Muscle of leg (tissue), 16 donors: ENCODE measurements around the gene IP6K3. TPM values are rescaled to one million over a fixed set of nuclear protein-coding genes. Genes with fewer than 3 reads are reported as not detected.

ENCODE experiments used
- DNase-seq: peaks from one replicate; pipeline ENCODE4 v3.0.0; 2013
- H3K27ac ChIP-seq: one replicate; pipeline ENCODE4 v1.5.1; 2013; ENCODE audit warnings: mild to moderate bottlenecking, low read length, control low read depth
- H3K27me3 ChIP-seq: one replicate; pipeline ENCODE4 v1.6.1; 2013; ENCODE audit warnings: low read length; ENCODE audit not compliant: control insufficient read depth, insufficient read depth
- H3K36me3 ChIP-seq: one replicate; pipeline ENCODE4 v1.6.1; 2013; ENCODE audit warnings: low read length; ENCODE audit not compliant: control insufficient read depth, insufficient read depth
- H3K4me1 ChIP-seq: one replicate; pipeline ENCODE4 v1.6.1; 2013; ENCODE audit warnings: low read length; ENCODE audit not compliant: control insufficient read depth, insufficient read depth
- H3K4me3 ChIP-seq: one replicate; pipeline ENCODE4 v1.5.1; 2013; ENCODE audit warnings: low read length, control low read depth
- H3K9me3 ChIP-seq: replicated peaks from 2 replicates; pipeline ENCODE4 v1.6.1; 2013; ENCODE audit warnings: low read depth, low read length; ENCODE audit not compliant: control insufficient read depth
- WGBS: methylation state at CpG from one replicate; pipeline ENCODE4 v1.1.5; 2013; ENCODE audit warnings: missing lambda C conversion rate; ENCODE audit not compliant: insufficient coverage; 5-methylcytosine and 5-hydroxymethylcytosine counted together
- long read RNA-seq, 11 donors: transcript quantifications; one replicate each; lab custom pipeline, GENCODE V29; 2026
- polyA plus RNA-seq, 8 donors: library from polyadenylated mRNA; unstranded; fragments of 120-200 nt; gene quantifications; one replicate each; pipeline versions ENCODE4 v1.2.1 to v1.2.3, GENCODE V29; 2013; ENCODE audit warnings: inconsistent platforms in 1 of 8, low replicate concordance in 1 of 8; ENCODE audit not compliant: insufficient read length in 8 of 8, insufficient read depth in 1 of 8
- total RNA-seq: library from RNA; stranded (reverse); fragments of 120-200 nt; gene quantifications from one replicate; pipeline ENCODE4 v1.2.4, GENCODE V29; 2013

Gene IP6K3, protein sequence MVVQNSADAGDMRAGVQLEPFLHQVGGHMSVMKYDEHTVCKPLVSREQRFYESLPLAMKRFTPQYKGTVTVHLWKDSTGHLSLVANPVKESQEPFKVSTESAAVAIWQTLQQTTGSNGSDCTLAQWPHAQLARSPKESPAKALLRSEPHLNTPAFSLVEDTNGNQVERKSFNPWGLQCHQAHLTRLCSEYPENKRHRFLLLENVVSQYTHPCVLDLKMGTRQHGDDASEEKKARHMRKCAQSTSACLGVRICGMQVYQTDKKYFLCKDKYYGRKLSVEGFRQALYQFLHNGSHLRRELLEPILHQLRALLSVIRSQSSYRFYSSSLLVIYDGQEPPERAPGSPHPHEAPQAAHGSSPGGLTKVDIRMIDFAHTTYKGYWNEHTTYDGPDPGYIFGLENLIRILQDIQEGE
- 27.8 TPM for total RNA-seq
- polyA plus RNA-seq = 10 to 100 TPM; 14.2 to 28.1 (median 22.1) TPM
- long read RNA-seq, donor 1, transcript IP6K3-201 (6 exons, 2,610 nt) = major isoform, 5 of 5 reads
- long read RNA-seq, donor 1, partial matches to known transcripts = 0 of 5 reads
- long read RNA-seq, donor 1, other reads (novel, unspliced or antisense) = 0 of 5 reads
- long read RNA-seq, donor 2 = 0 reads
- long read RNA-seq, donor 3, partial matches to known transcripts = 0 of 4 reads
- long read RNA-seq, donor 3, other reads (novel, unspliced or antisense) = 0 of 4 reads
- long read RNA-seq, donor 4, transcript IP6K3-201 (6 exons, 2,610 nt) = major isoform, 7 of 8 reads
- long read RNA-seq, donor 4, partial matches to known transcripts = 0 of 8 reads
- long read RNA-seq, donor 4, other reads (novel, unspliced or antisense) = 0 of 8 reads
- long read RNA-seq, donor 5, transcript IP6K3-201 (6 exons, 2,610 nt) = major isoform, 8 of 11 reads
- long read RNA-seq, donor 5, partial matches to known transcripts = 0 of 11 reads
- long read RNA-seq, donor 5, other reads (novel, unspliced or antisense) = 0 of 11 reads
- long read RNA-seq, donor 6, transcript IP6K3-201 (6 exons, 2,610 nt) = major isoform, 7 of 8 reads
- long read RNA-seq, donor 6, partial matches to known transcripts = 0 of 8 reads
- long read RNA-seq, donor 6, other reads (novel, unspliced or antisense) = 0 of 8 reads
- long read RNA-seq, donor 7, transcript IP6K3-201 (6 exons, 2,610 nt) = major isoform, 5 of 6 reads
- long read RNA-seq, donor 7, partial matches to known transcripts = 0 of 6 reads
- long read RNA-seq, donor 7, other reads (novel, unspliced or antisense) = 0 of 6 reads
- long read RNA-seq, donor 8, partial matches to known transcripts = 0 of 2 reads
- long read RNA-seq, donor 8, other reads (novel, unspliced or antisense) = 0 of 2 reads
- long read RNA-seq, donor 9, partial matches to known transcripts = 0 of 1 reads
- long read RNA-seq, donor 9, other reads (novel, unspliced or antisense) = 0 of 1 reads
- long read RNA-seq, donor 10, partial matches to known transcripts = 0 of 4 reads
- long read RNA-seq, donor 10, other reads (novel, unspliced or antisense) = 0 of 4 reads
- long read RNA-seq, donor 11, transcript IP6K3-201 (6 exons, 2,610 nt) = major isoform, 10 of 11 reads
- long read RNA-seq, donor 11, partial matches to known transcripts = 0 of 11 reads
- long read RNA-seq, donor 11, other reads (novel, unspliced or antisense) = 0 of 11 reads

DNA sequence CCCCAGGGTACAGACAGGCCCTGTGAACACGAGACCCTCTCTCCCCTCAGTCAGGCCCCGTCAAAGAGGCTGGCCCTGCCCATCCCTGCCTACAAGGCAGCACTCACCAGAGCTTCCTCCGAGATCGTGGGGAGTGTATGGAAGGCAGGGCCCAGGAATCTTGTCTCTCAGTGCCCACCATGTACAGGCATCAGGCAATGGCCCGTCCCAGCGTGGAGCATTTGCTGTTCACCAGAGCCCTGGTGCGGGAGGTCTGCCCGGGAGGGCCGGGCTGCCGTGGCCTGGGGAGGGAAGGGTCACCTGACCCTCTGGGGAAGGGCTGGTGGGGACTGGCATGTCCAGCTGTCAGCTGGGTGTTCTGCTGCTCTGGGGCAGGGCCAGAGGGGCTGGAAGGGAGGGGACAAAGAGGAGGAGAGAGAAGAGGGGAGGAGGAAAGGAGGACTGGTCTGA is at the start of gene IP6K3:
IP6K3 (minus strand) TSS at position 255 of the 450 bp plus-strand sequence. CDS start 11,429 bp downstream, outside the sequence.
- Histone ChIP-seq H3K9me3 (no peaks in the 10 kb centered on the region), H3K27me3 (peaks cover 4% of the 10 kb centered on the region), H3K4me1 (peaks cover 65% of the 10 kb centered on the region), H3K36me3 (no peaks in the 10 kb centered on the region), H3K4me3 (peak within 1 kb of the TSS; percentile 69), H3K27ac (peak within 1 kb of the TSS; percentile 96)
- DNase-seq = peak; percentile 85
- WGBS = 37% methylated on average over 6 of the region's 10 CpGs

DNA sequence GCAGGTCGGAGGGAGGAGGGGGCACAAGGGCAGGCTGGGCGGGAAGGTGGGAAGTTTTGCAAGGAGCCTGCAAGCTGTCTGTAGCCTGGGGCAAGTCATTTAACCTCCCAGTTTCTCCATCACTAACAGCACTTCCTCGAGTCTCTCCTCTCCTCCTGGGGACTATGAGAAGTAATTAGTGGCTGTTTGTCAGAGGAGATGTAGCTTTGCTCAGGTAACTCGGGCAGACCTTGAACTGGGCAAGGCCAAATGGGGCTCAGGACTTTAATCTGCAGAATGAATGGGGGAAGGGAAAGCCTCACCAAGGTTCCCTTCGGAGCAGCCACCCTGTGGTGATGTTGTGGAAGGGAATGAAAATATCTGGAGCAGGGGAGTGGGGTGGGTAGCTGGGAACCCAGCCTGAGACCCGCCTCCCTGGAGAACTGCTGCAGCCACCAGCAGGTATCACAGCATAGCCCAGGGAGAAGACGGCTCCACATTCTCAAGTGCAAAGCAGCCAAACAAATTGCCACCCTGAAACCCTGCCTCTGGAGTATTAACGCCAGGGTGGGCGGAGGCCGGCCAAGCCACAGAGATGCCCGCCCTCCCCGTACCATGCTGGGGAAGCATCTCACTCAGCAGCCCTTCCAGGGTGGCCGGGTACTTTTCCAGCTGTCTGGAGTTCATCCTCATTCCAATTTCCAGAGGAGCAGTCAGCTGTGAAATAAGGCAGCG is 48.4 kb upstream of the IP6K3 start:
- Histone ChIP-seq H3K4me3 (no peak overlapping the region), H3K27me3 (peaks cover 9% of the 10 kb centered on the region), H3K9me3 (no peaks in the 10 kb centered on the region), H3K36me3 (no peaks in the 10 kb centered on the region), H3K27ac (no peak overlapping the region), H3K4me1 (peaks cover 4% of the 10 kb centered on the region)
- WGBS = 35% methylated on average over 8 of the region's 14 CpGs
- no peak for DNase-seq

DNA sequence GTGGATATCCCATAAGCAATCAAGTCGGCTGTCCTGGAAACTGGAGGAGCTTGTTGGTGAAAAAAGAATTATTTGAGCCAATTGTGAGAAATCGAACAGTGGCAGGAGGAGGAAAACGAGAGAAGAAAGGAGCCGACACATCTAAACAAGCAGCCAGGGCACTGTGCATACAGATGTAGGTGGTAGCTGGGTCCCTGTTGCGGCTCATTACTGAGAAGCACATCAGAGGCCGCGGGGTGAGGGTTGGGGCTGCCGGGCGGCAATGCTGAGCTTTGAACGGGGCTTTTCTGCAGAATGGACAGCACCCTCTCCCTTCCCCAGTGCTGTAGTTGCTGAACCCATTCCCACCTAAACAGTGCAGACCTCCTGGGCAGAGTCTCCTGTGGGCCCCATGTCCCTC is 46.3 kb upstream of the IP6K3 start:
- WGBS = 48% methylated on average over 9 of the region's 10 CpGs
- H3K27ac ChIP-seq = no peak overlapping the region
- peaks cover 6% of the 10 kb centered on the region for H3K4me1 ChIP-seq
- H3K27me3 ChIP-seq = peaks cover 9% of the 10 kb centered on the region
- H3K9me3 ChIP-seq = no peaks in the 10 kb centered on the region
- H3K4me3 ChIP-seq = no peak overlapping the region
- no peak for DNase-seq
- no peaks in the 10 kb centered on the region for H3K36me3 ChIP-seq

DNA sequence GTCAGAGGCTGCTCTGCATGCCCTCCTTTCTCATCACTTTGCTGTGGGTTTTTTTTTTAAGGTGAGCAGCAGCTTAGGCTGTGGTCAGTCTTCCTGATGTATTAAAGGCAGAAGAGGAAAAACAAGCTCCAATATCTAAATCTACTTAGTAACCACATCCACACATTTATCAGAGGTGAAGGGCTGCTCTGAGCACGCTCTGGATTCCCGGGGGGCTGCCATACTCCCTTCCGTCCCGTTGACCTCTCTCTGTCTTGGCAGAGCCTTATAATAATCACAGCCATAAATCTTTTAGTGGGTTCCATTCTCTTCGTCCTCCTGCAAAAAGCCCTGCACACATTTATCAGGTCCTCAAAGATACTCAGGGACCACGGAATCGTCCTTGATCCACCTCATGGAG is 44.9 kb upstream of the IP6K3 start:
- WGBS = 33% methylated on average over 5 of the region's 7 CpGs
- Histone ChIP-seq H3K4me1 (peaks cover 18% of the 10 kb centered on the region), H3K36me3 (peaks cover 9% of the 10 kb centered on the region), H3K9me3 (no peaks in the 10 kb centered on the region), H3K27ac (no peak overlapping the region), H3K27me3 (peaks cover 9% of the 10 kb centered on the region), H3K4me3 (no peak overlapping the region)
- no peak for DNase-seq

DNA sequence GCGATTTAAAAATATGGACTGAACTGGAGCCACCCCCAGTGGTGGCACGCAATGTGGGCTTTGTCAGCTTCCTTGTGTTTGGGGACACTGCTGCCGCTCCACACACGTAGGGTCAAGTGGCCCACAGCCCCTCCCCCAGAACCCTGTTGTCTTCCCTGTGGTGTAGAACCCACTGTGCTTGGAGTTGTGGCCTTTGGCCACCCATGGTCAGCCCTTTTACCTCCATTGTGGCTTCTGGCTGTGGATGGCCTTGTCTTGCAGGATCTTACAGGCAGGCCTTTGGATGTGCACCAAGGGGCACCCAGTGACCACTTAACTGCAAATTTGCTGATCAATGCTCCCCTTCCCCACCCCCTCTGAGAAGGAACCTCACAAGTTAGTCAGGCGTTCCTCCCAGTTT is 44.2 kb upstream of the IP6K3 start:
- Histone ChIP-seq H3K27ac (no peak overlapping the region), H3K4me3 (no peak overlapping the region), H3K36me3 (peaks cover 12% of the 10 kb centered on the region), H3K9me3 (no peaks in the 10 kb centered on the region), H3K4me1 (peaks cover 22% of the 10 kb centered on the region), H3K27me3 (peaks cover 9% of the 10 kb centered on the region)
- DNase-seq = no peak
- WGBS = 90% methylated on average over 2 of the region's 5 CpGs

DNA sequence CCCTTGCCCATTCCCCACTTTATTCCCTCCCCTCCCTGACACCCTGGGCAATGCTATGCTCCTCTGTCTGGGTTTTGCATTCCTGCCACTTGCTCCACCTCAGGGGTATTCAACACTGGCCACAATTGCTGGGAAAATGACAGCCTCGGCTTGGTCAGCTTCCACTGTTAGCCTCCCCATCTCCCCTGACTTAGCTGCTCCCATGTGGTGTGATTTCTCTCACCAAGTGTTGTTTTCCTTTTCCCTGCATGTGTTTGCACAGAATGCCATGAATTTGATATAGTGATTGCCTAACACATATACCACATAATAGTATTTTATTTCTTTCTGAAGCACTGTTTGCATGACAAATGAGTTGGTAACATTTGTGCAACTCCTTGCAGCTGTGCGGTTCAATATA is 43.7 kb upstream of the IP6K3 start:
- H3K9me3 ChIP-seq = no peaks in the 10 kb centered on the region
- peaks cover 26% of the 10 kb centered on the region for H3K4me1 ChIP-seq
- no peak overlapping the region for H3K4me3 ChIP-seq
- peaks cover 9% of the 10 kb centered on the region for H3K27me3 ChIP-seq
- no peak for DNase-seq
- H3K36me3 ChIP-seq = peaks cover 17% of the 10 kb centered on the region
- WGBS = 57% methylated on average over 1 of the region's 2 CpGs
- no peak overlapping the region for H3K27ac ChIP-seq

DNA sequence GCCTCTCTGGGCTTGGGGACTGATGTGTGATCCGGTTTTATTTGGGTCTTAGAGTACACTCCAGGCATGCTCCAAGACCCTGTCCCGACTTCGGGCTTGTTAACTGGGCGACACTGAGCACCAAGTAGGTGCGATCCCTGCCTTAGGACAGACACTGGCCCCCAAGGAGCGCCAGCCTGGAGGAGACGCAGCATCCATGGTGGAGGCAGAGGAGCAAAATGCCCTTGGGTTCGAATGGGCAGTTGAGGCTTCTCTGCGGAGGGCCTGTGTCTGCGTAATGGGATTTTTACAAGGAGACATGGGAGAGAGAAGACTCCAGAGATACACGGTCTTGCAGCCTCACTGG is 42.8 kb upstream of the IP6K3 start:
- Histone ChIP-seq H3K9me3 (no peaks in the 10 kb centered on the region), H3K4me3 (peak overlapping the region; percentile 30), H3K4me1 (peaks cover 31% of the 10 kb centered on the region), H3K27ac (no peak overlapping the region), H3K36me3 (peaks cover 26% of the 10 kb centered on the region), H3K27me3 (peaks cover 9% of the 10 kb centered on the region)
- no peak for DNase-seq
- 94% methylated on average over 8 of the region's 11 CpGs for WGBS

DNA sequence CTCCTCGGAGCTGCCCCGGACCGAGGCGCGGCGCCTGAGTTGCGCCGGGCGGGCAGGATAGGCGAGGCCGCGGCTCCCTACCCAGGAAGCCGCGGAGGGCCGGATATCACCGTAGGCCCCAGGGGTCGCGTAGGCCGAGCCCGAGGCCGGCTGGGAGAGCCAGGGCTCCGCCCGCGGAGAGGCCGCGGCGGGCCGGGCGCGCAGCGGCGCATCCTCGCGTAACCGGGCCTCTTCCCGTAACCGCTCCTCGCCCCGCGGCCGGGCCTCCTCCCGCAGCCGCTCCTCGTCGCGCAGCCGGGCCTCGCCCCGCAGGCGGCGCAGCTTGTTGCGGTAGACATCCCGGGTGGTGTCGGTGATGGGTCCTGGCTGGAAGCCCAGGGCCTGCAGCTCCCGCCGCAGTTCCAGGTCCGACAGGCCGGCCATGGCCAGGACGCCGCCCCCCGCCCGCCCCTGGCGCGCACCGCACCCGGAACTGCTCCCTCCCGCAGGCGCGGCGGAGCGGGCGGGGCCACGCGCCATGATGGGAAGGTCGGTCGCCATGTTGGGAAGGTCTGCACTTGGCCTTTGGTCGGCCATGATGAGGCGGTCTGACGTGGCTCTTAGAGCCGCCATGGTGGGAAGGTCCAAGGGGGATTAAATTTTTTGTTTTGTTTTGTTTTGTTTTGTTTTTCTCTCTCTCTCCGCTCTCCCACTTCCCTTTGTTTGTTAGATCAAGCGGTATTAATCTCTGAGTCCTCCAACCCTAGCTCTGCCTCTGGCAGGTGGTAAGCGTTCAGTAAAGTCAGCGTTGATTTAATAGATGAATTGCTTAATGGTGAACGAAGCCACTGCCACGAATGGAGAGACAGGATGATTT is 42.2 kb upstream of the IP6K3 start, which contains the start of gene LEMD2:
LEMD2 (minus strand) TSS at position 437 of the 856 bp plus-strand sequence; CDS start at position 423, 14 bp downstream.
- DNase-seq = peak; percentile 98
- Histone ChIP-seq H3K4me3 (peak within 1 kb of the TSS; percentile 63), H3K27me3 (peaks cover 9% of the 10 kb centered on the region), H3K36me3 (peaks cover 31% of the 10 kb centered on the region), H3K4me1 (peaks cover 31% of the 10 kb centered on the region), H3K27ac (peak within 1 kb of the TSS; percentile 96), H3K9me3 (no peaks in the 10 kb centered on the region)
- WGBS = under 1% methylated on average over 76 of the region's 86 CpGs
